WTC11 (cell line): ENCODE measurements around the gene KCTD11. TPM values are rescaled to one million over a fixed set of nuclear protein-coding genes. Genes with fewer than 3 reads are reported as not detected.

Experiments
- AFF4 ChIP-seq: sonication (generic); formaldehyde crosslinking; IDR thresholded peaks from 2 replicates; pipeline ENCODE4 v1.8.1; 2023; ENCODE audit warnings: mild to moderate bottlenecking, missing genetic modification reagents, borderline replicate concordance
- ATF1 ChIP-seq: sonication (generic); formaldehyde crosslinking; IDR thresholded peaks from 2 replicates; pipeline ENCODE4 v1.8.1; 2023; ENCODE audit warnings: mild to moderate bottlenecking, moderate library complexity, missing genetic modification reagents
- CREM ChIP-seq: sonication (generic); formaldehyde crosslinking; IDR thresholded peaks from 2 replicates; pipeline ENCODE4 v1.8.1; 2022; ENCODE audit warnings: mild to moderate bottlenecking, missing genetic modification reagents, moderate library complexity
- E2F1 ChIP-seq: sonication (generic); formaldehyde crosslinking; IDR thresholded peaks from 2 replicates; pipeline ENCODE4 v1.8.0; 2022; ENCODE audit warnings: mild to moderate bottlenecking, missing genetic modification reagents
- E2F5 ChIP-seq: sonication (generic); formaldehyde crosslinking; IDR thresholded peaks from 2 replicates; pipeline ENCODE4 v1.8.1; 2022; ENCODE audit warnings: mild to moderate bottlenecking, moderate library complexity, missing genetic modification reagents
- ERG ChIP-seq: fragments of 250-450 bp; sonication (Bioruptor Pico); IDR thresholded peaks from 2 replicates; pipeline ENCODE4 v1.8.0; 2021; ENCODE audit warnings: mild to moderate bottlenecking
- ESRRA ChIP-seq: sonication (generic); formaldehyde crosslinking; IDR thresholded peaks from 2 replicates; pipeline ENCODE4 v1.8.1; 2022; ENCODE audit warnings: mild to moderate bottlenecking, missing genetic modification reagents, borderline replicate concordance
- FOXK1 ChIP-seq: sonication (generic); formaldehyde crosslinking; IDR thresholded peaks from 2 replicates; pipeline ENCODE4 v1.8.0; 2022; ENCODE audit warnings: mild to moderate bottlenecking, moderate library complexity, missing genetic modification reagents
- JAZF1 ChIP-seq: fragments of 250-450 bp; sonication (Bioruptor Pico); IDR thresholded peaks from 2 replicates; pipeline ENCODE4 v1.9.0; 2021; ENCODE audit warnings: moderate library complexity, mild to moderate bottlenecking, inconsistent platforms
- JUN ChIP-seq: sonication (generic); formaldehyde crosslinking; IDR thresholded peaks from 2 replicates; pipeline ENCODE4 v1.8.0; 2023; ENCODE audit warnings: mild to moderate bottlenecking, missing genetic modification reagents
- MAX ChIP-seq: sonication (generic); formaldehyde crosslinking; IDR thresholded peaks from 2 replicates; pipeline ENCODE4 v1.8.0; 2022; ENCODE audit warnings: mild to moderate bottlenecking, missing genetic modification reagents
- MXD4 ChIP-seq: fragments of 250-450 bp; sonication (Bioruptor Pico); IDR thresholded peaks from 2 replicates; pipeline ENCODE4 v1.8.0; 2021; ENCODE audit warnings: mild to moderate bottlenecking, moderate library complexity, borderline replicate concordance
- MYBL2 ChIP-seq: sonication (generic); formaldehyde crosslinking; IDR thresholded peaks from 2 replicates; pipeline ENCODE4 v1.8.1; 2023; ENCODE audit warnings: mild to moderate bottlenecking, moderate library complexity, missing genetic modification reagents
- NFATC4 ChIP-seq: fragments of 250-450 bp; sonication (Bioruptor Pico); IDR thresholded peaks from 2 replicates; pipeline ENCODE4 v1.9.0; 2021; ENCODE audit warnings: mild to moderate bottlenecking
- NR3C1 ChIP-seq: sonication (generic); formaldehyde crosslinking; conservative IDR thresholded peaks from 2 replicates; pipeline ENCODE4 v1.8.1; 2023; ENCODE audit warnings: low read depth, mild to moderate bottlenecking, missing genetic modification reagents
- SMAD4 ChIP-seq: sonication (generic); formaldehyde crosslinking; IDR thresholded peaks from 2 replicates; pipeline ENCODE4 v1.8.0; 2022; ENCODE audit warnings: mild to moderate bottlenecking, missing genetic modification reagents
- TCF7 ChIP-seq: sonication (generic); formaldehyde crosslinking; IDR thresholded peaks from 2 replicates; pipeline ENCODE4 v1.8.0; 2022; ENCODE audit warnings: mild to moderate bottlenecking, low read depth, missing genetic modification reagents, moderate library complexity
- TEAD4 ChIP-seq: sonication (generic); formaldehyde crosslinking; IDR thresholded peaks from 2 replicates; pipeline ENCODE4 v1.8.0; 2022; ENCODE audit warnings: mild to moderate bottlenecking, missing genetic modification reagents
- ZBTB21 ChIP-seq: sonication (generic); formaldehyde crosslinking; IDR thresholded peaks from 2 replicates; pipeline ENCODE4 v1.8.1; 2023; ENCODE audit warnings: mild to moderate bottlenecking, missing genetic modification reagents, borderline replicate concordance
- ZNF396 ChIP-seq: fragments of 250-450 bp; sonication (Bioruptor Pico); IDR thresholded peaks from 2 replicates; pipeline ENCODE4 v1.8.0; 2021; ENCODE audit warnings: mild to moderate bottlenecking, moderate library complexity, borderline replicate concordance
- ZNF671 ChIP-seq: fragments of 250-450 bp; sonication (Bioruptor Pico); IDR thresholded peaks from 2 replicates; pipeline ENCODE4 v1.8.0; 2021; ENCODE audit warnings: mild to moderate bottlenecking
- total RNA-seq: library from RNA; stranded (reverse); gene quantifications from 3 replicates; pipeline ENCODE4 v1.2.3, GENCODE V29; 2021
- TF ChIP-seq, protein P1 (sequence below): sonication (generic); formaldehyde crosslinking; IDR thresholded peaks from 2 replicates; pipeline ENCODE4 v1.8.1; 2023; ENCODE audit warnings: mild to moderate bottlenecking, missing genetic modification reagents
- TF ChIP-seq, protein P2 (sequence below): sonication (generic); formaldehyde crosslinking; IDR thresholded peaks from 2 replicates; pipeline ENCODE4 v1.8.1; 2023; ENCODE audit warnings: mild to moderate bottlenecking, missing genetic modification reagents, moderate library complexity
- TF ChIP-seq, protein P3 (sequence below): sonication (generic); formaldehyde crosslinking; IDR thresholded peaks from 2 replicates; pipeline ENCODE4 v1.8.0; 2022; ENCODE audit warnings: mild to moderate bottlenecking, missing genetic modification reagents
- TF ChIP-seq, protein P4 (sequence below): sonication (generic); formaldehyde crosslinking; conservative IDR thresholded peaks from 2 replicates; pipeline ENCODE4 v1.8.1; 2022; ENCODE audit warnings: mild to moderate bottlenecking, missing genetic modification reagents

The KCTD11 gene
- total RNA-seq, 1 experiment from 2014 or later: 8.1 TPM

DNA sequence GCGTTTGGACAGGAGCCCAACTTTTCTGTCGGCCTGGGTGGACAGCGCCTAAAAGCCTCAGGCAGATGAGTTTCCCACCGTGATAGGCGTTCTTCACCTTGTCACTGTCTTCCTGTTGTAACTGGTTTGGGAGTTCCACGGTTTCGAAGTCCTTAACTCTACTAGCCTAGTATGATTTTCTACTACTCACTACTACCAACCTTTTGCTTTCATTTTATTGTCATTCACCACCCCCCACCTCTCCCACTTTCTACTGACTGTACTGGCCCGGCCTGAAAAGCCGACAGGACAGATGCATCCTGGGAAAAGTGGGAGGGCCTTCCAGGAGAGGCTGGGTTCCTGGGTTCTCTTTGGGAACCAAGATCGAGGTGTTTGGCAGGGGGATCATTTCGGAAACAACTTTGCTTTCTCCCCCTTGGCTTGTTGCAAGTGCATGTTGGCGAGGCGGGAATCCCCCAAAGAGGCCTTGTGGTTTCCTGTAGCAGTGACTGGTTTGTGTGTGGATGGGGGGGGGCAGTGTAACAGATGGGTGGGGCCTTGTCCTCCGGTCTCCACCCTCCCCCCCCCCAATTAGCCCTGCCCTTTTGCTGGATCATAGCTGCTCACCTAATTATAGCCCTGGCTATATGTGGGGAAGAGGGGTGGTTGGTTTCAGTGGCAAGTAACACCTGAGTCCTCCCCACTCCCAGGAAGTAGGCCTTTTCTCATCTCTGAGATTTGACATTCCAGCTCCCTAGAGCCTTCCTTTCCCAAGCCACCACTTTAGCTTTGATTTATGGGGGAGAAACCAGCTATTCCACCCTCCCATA, 43.1 kb upstream of the KCTD11 start (continued):
- TF ChIP-seq AFF4 (CRISPR knock-in tag) (no peak), E2F1 (no peak), NFATC4 (peak; percentile 20; the same call in 1 of the 2 replicates), TCF7 (CRISPR knock-in tag) (no peak), FOXK1 (CRISPR knock-in tag) (no peak), SMAD4 (CRISPR knock-in tag) (no peak), TEAD4 (CRISPR knock-in tag) (no peak), ZNF396 (CRISPR knock-in tag) (no peak), ERG (CRISPR knock-in tag) (0 out of 2 replicates have a peak, but pooled peaks have one; percentile 35), JAZF1 (CRISPR knock-in tag) (no peak), JUN (CRISPR knock-in tag) (no peak), E2F5 (CRISPR knock-in tag) (no peak), MXD4 (CRISPR knock-in tag) (no peak), CREM (CRISPR knock-in tag) (no peak), ATF1 (CRISPR knock-in tag) (no peak), ESRRA (CRISPR knock-in tag) (no peak), ZBTB21 (CRISPR knock-in tag) (no peak), MYBL2 (no peak), NR3C1 (CRISPR knock-in tag) (no peak), ZNF671 (CRISPR knock-in tag) (no peak), MAX (CRISPR knock-in tag) (no peak)
- TF ChIP-seq, protein P1, sequence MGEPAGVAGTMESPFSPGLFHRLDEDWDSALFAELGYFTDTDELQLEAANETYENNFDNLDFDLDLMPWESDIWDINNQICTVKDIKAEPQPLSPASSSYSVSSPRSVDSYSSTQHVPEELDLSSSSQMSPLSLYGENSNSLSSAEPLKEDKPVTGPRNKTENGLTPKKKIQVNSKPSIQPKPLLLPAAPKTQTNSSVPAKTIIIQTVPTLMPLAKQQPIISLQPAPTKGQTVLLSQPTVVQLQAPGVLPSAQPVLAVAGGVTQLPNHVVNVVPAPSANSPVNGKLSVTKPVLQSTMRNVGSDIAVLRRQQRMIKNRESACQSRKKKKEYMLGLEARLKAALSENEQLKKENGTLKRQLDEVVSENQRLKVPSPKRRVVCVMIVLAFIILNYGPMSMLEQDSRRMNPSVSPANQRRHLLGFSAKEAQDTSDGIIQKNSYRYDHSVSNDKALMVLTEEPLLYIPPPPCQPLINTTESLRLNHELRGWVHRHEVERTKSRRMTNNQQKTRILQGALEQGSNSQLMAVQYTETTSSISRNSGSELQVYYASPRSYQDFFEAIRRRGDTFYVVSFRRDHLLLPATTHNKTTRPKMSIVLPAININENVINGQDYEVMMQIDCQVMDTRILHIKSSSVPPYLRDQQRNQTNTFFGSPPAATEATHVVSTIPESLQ (CRISPR knock-in tag): no peak
- TF ChIP-seq, protein P2, sequence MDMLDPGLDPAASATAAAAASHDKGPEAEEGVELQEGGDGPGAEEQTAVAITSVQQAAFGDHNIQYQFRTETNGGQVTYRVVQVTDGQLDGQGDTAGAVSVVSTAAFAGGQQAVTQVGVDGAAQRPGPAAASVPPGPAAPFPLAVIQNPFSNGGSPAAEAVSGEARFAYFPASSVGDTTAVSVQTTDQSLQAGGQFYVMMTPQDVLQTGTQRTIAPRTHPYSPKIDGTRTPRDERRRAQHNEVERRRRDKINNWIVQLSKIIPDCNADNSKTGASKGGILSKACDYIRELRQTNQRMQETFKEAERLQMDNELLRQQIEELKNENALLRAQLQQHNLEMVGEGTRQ (CRISPR knock-in tag): no peak
- TF ChIP-seq, protein P3, sequence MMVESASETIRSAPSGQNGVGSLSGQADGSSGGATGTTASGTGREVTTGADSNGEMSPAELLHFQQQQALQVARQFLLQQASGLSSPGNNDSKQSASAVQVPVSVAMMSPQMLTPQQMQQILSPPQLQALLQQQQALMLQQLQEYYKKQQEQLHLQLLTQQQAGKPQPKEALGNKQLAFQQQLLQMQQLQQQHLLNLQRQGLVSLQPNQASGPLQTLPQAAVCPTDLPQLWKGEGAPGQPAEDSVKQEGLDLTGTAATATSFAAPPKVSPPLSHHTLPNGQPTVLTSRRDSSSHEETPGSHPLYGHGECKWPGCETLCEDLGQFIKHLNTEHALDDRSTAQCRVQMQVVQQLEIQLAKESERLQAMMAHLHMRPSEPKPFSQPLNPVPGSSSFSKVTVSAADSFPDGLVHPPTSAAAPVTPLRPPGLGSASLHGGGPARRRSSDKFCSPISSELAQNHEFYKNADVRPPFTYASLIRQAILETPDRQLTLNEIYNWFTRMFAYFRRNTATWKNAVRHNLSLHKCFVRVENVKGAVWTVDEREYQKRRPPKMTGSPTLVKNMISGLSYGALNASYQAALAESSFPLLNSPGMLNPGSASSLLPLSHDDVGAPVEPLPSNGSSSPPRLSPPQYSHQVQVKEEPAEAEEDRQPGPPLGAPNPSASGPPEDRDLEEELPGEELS (CRISPR knock-in tag): no peak
- TF ChIP-seq, protein P4, sequence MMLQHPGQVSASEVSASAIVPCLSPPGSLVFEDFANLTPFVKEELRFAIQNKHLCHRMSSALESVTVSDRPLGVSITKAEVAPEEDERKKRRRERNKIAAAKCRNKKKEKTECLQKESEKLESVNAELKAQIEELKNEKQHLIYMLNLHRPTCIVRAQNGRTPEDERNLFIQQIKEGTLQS (CRISPR knock-in tag): no peak
